Breast epithelium (tissue), 3 donors: ENCODE measurements around the gene ENOPH1.

ENCODE experiments used
- POLR2A ChIP-seq: fragments of 450-650 bp; IDR thresholded peaks from one replicate; pipeline ENCODE4 v1.6.1; 2016; ENCODE audit warnings: antibody characterized with exemption, mild to moderate bottlenecking, moderate library complexity
- POLR2AphosphoS5 ChIP-seq, 3 donors: sonication (generic); formaldehyde crosslinking; IDR thresholded peaks; one replicate each; pipeline ENCODE4 v1.6.1; 2017; ENCODE audit warnings: antibody characterized with exemption in 3 of 3
- TF ChIP-seq, protein P1 (sequence below), 3 donors: fragments of 450-650 bp; IDR thresholded peaks; one replicate each; pipeline ENCODE4 v1.5.1; 2016 to 2017; ENCODE audit warnings: antibody characterized with exemption in 3 of 3, mild to moderate bottlenecking in 3 of 3, moderate library complexity in 3 of 3

GRCh38 chr4:82480771-82481505 is 50.5 kb downstream of the ENOPH1 start:
- TF ChIP-seq, protein P1, sequence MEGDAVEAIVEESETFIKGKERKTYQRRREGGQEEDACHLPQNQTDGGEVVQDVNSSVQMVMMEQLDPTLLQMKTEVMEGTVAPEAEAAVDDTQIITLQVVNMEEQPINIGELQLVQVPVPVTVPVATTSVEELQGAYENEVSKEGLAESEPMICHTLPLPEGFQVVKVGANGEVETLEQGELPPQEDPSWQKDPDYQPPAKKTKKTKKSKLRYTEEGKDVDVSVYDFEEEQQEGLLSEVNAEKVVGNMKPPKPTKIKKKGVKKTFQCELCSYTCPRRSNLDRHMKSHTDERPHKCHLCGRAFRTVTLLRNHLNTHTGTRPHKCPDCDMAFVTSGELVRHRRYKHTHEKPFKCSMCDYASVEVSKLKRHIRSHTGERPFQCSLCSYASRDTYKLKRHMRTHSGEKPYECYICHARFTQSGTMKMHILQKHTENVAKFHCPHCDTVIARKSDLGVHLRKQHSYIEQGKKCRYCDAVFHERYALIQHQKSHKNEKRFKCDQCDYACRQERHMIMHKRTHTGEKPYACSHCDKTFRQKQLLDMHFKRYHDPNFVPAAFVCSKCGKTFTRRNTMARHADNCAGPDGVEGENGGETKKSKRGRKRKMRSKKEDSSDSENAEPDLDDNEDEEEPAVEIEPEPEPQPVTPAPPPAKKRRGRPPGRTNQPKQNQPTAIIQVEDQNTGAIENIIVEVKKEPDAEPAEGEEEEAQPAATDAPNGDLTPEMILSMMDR (IDR thresholded peaks at IDR 0.05) = no peak
- TF ChIP-seq POLR2A (no peak), POLR2AphosphoS5 (IDR thresholded peaks at IDR 0.05) (no peak)
